GM15510 (cell line): ENCODE data around the gene C6orf52.

Source experiments
- POLR2A ChIP-seq: IDR thresholded peaks from 3 replicates; pipeline ENCODE4 v1.6.1; 2011; ENCODE audit warnings: borderline replicate concordance; ENCODE audit not compliant: insufficient read length; ENCODE audit errors: extremely low read depth

The C6orf52 gene

GRCh38 chr6:10621847-10622246 lies 72.6 kb downstream of the C6orf52 start:
- no peak for TF ChIP-seq POLR2A
